Measurements from ENCODE around the gene BORCS6.

The BORCS6 gene

GRCh38 chr17:8154608-8155155 lies 35.3 kb downstream of the BORCS6 start:
- peak overlapping the region; percentile 100 for H3K9ac ChIP-seq (ENCODE audit: low read length)
- no peaks in the 10 kb centered on the region for H3K9me3 ChIP-seq (ENCODE audit: control insufficient read depth, low read length)
- peaks cover 65% of the 10 kb centered on the region for H3K4me1 ChIP-seq (ENCODE audit: control insufficient read depth, insufficient read depth, low read length)
- peak overlapping the region; percentile 99 for H3K4me3 ChIP-seq (ENCODE audit: low read length)
- peaks cover 9% of the 10 kb centered on the region for H3K36me3 ChIP-seq (ENCODE audit: control insufficient read depth, insufficient read depth, low read length)
- H3K27me3 ChIP-seq (ENCODE audit: control insufficient read depth, insufficient read depth, low read length): no peaks in the 10 kb centered on the region

- H3K4me3 ChIP-seq (ENCODE audit: low read length): peak overlapping the region; percentile 99
- H3K36me3 ChIP-seq (ENCODE audit: control insufficient read depth, insufficient read depth, low read length): peaks cover 15% of the 10 kb centered on the region
- H3K9me3 ChIP-seq (ENCODE audit: control insufficient read depth, low read length): no peaks in the 10 kb centered on the region
- H3K4me1 ChIP-seq (ENCODE audit: control insufficient read depth, insufficient read depth, low read length): peaks cover 65% of the 10 kb centered on the region
- H3K9ac ChIP-seq (ENCODE audit: low read length): peak overlapping the region; percentile 100
- no peaks in the 10 kb centered on the region for H3K27me3 ChIP-seq (ENCODE audit: control insufficient read depth, insufficient read depth, low read length)
Measured at GRCh38 chr17:8153957-8154607, 35.9 kb downstream of the BORCS6 start.

- Histone ChIP-seq H3K4me1 (ENCODE audit: control insufficient read depth, insufficient read depth, low read length) (peaks cover 62% of the 10 kb centered on the region), H3K9ac (ENCODE audit: low read length) (peak overlapping the region; percentile 100), H3K36me3 (ENCODE audit: control insufficient read depth, insufficient read depth, low read length) (peaks cover 16% of the 10 kb centered on the region), H3K9me3 (ENCODE audit: control insufficient read depth, low read length) (no peaks in the 10 kb centered on the region), H3K4me3 (ENCODE audit: low read length) (peak overlapping the region; percentile 76), H3K27me3 (ENCODE audit: control insufficient read depth, insufficient read depth, low read length) (no peaks in the 10 kb centered on the region)
Measured at GRCh38 chr17:8153525-8153956, 36.4 kb downstream of the BORCS6 start.

- H3K9me3 ChIP-seq (ENCODE audit: control insufficient read depth, low read length): no peaks in the 10 kb centered on the region
- H3K27me3 ChIP-seq (ENCODE audit: control insufficient read depth, insufficient read depth, low read length): no peaks in the 10 kb centered on the region
- peaks cover 21% of the 10 kb centered on the region for H3K36me3 ChIP-seq (ENCODE audit: control insufficient read depth, insufficient read depth, low read length)
- H3K9ac ChIP-seq (ENCODE audit: low read length): peak overlapping the region; percentile 100
- peak overlapping the region; percentile 2 for H3K4me3 ChIP-seq (ENCODE audit: low read length)
- peaks cover 58% of the 10 kb centered on the region for H3K4me1 ChIP-seq (ENCODE audit: control insufficient read depth, insufficient read depth, low read length)
Measured at GRCh38 chr17:8153031-8153451, 36.9 kb downstream of the BORCS6 start.

GRCh38 chr17:8152112-8152775 lies 37.7 kb downstream of the BORCS6 start, which contains the start of gene PER1:
Gene PER1, minus strand, starts transcription at chr17:8152404. Its CDS starts 1,698 bp downstream, at chr17:8150706.
- Histone ChIP-seq H3K4me1 (ENCODE audit: control insufficient read depth, insufficient read depth, low read length) (peaks cover 57% of the 10 kb centered on the region), H3K9me3 (ENCODE audit: control insufficient read depth, low read length) (no peaks in the 10 kb centered on the region), H3K27me3 (ENCODE audit: control insufficient read depth, insufficient read depth, low read length) (no peaks in the 10 kb centered on the region), H3K36me3 (ENCODE audit: control insufficient read depth, insufficient read depth, low read length) (peaks cover 29% of the 10 kb centered on the region), H3K9ac (ENCODE audit: low read length) (peak within 1 kb of the TSS; percentile 100), H3K4me3 (ENCODE audit: low read length) (peak within 1 kb of the TSS; percentile 17)

- no peaks in the 10 kb centered on the region for H3K27me3 ChIP-seq (ENCODE audit: control insufficient read depth, insufficient read depth, low read length)
- H3K4me3 ChIP-seq (ENCODE audit: low read length): peak overlapping the region; percentile 17
- H3K9me3 ChIP-seq (ENCODE audit: control insufficient read depth, low read length): no peaks in the 10 kb centered on the region
- H3K9ac ChIP-seq (ENCODE audit: low read length): peak overlapping the region; percentile 84
- peaks cover 51% of the 10 kb centered on the region for H3K4me1 ChIP-seq (ENCODE audit: control insufficient read depth, insufficient read depth, low read length)
- peaks cover 34% of the 10 kb centered on the region for H3K36me3 ChIP-seq (ENCODE audit: control insufficient read depth, insufficient read depth, low read length)
Measured at GRCh38 chr17:8151641-8152111, 38.3 kb downstream of the BORCS6 start.

- H3K27me3 ChIP-seq (ENCODE audit: control insufficient read depth, insufficient read depth, low read length): no peaks in the 10 kb centered on the region
- H3K36me3 ChIP-seq (ENCODE audit: control insufficient read depth, insufficient read depth, low read length): peaks cover 39% of the 10 kb centered on the region
- H3K4me1 ChIP-seq (ENCODE audit: control insufficient read depth, insufficient read depth, low read length): peaks cover 50% of the 10 kb centered on the region
- H3K4me3 ChIP-seq (ENCODE audit: low read length): no peak overlapping the region
- no peaks in the 10 kb centered on the region for H3K9me3 ChIP-seq (ENCODE audit: control insufficient read depth, low read length)
- H3K9ac ChIP-seq (ENCODE audit: low read length): peak overlapping the region; percentile 84
Measured at GRCh38 chr17:8151120-8151640, 38.8 kb downstream of the BORCS6 start.

GRCh38 chr17:8150194-8151119 lies 39.5 kb downstream of the BORCS6 start:
- H3K27me3 ChIP-seq (ENCODE audit: control insufficient read depth, insufficient read depth, low read length): no peaks in the 10 kb centered on the region
- peaks cover 47% of the 10 kb centered on the region for H3K36me3 ChIP-seq (ENCODE audit: control insufficient read depth, insufficient read depth, low read length)
- no peak overlapping the region for H3K4me3 ChIP-seq (ENCODE audit: low read length)
- peaks cover 48% of the 10 kb centered on the region for H3K4me1 ChIP-seq (ENCODE audit: control insufficient read depth, insufficient read depth, low read length)
- H3K9me3 ChIP-seq (ENCODE audit: control insufficient read depth, low read length): no peaks in the 10 kb centered on the region
- peak overlapping the region; percentile 50 for H3K9ac ChIP-seq (ENCODE audit: low read length)

GRCh38 chr17:8149419-8150193 lies 40.4 kb downstream of the BORCS6 start:
- Histone ChIP-seq H3K4me3 (ENCODE audit: low read length) (no peak overlapping the region), H3K27me3 (ENCODE audit: control insufficient read depth, insufficient read depth, low read length) (no peaks in the 10 kb centered on the region), H3K4me1 (ENCODE audit: control insufficient read depth, insufficient read depth, low read length) (peaks cover 39% of the 10 kb centered on the region), H3K9me3 (ENCODE audit: control insufficient read depth, low read length) (no peaks in the 10 kb centered on the region), H3K36me3 (ENCODE audit: control insufficient read depth, insufficient read depth, low read length) (peaks cover 48% of the 10 kb centered on the region), H3K9ac (ENCODE audit: low read length) (no peak overlapping the region)

GRCh38 chr17:8148560-8148959 lies 41.4 kb downstream of the BORCS6 start:
- H3K9ac ChIP-seq (ENCODE audit: low read length): no peak overlapping the region
- peaks cover 29% of the 10 kb centered on the region for H3K4me1 ChIP-seq (ENCODE audit: control insufficient read depth, insufficient read depth, low read length)

More at GRCh38 chr17:8148560-8148959, 41.4 kb downstream of the BORCS6 start:
- H3K27me3 ChIP-seq (ENCODE audit: control insufficient read depth, insufficient read depth, low read length): no peaks in the 10 kb centered on the region
- no peaks in the 10 kb centered on the region for H3K9me3 ChIP-seq (ENCODE audit: control insufficient read depth, low read length)
- H3K36me3 ChIP-seq (ENCODE audit: control insufficient read depth, insufficient read depth, low read length): peaks cover 51% of the 10 kb centered on the region
- H3K4me3 ChIP-seq (ENCODE audit: low read length): no peak overlapping the region

Measured in mucosa of stomach (tissue), 1 donor.